ENCODE measurements around the gene PFN3. TPM values are rescaled to one million over a fixed set of nuclear protein-coding genes. Genes with fewer than 3 reads are reported as not detected.

The PFN3 gene
- total and polyA plus RNA-seq, 10 donors, result not detected

DNA sequence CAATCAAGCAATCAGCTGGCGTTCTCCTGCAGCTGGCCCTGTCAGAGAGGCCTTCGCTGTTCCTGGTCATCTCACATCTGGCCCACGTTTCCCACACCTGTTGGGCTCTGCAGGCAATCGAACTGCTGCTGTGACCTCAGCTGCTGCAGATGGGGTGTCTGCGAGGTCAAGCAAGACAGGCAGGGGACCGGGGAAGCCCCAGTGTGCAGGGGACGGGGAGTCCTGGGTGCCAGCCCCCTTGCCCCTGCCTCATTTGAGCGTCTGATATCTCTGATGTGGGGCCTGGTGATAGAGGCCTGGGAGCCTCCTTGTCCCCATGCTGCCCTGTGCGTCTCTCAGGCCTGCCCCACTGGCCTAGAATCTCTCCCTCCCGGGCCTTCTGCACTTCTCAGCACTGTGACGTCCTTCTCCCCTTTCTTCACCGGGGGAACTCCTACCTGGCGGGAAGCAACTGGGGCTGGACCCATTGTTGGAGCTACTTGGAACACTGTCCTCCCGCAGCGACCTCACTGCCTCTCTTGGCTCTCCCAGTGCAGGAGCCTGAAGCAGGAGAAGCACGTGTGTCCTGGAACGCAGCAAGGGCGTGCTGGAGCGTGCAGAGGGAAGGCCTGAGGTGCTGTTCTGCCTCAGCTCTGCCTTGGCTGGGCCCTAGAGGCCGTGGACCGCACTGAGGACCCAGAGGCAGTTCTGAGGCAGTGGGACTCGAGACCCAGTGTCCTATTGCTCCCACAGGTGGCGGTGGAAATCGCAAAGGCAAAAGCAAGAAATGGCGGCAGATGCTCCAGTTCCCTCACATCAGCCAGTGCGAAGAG, 29.9 kb upstream of the PFN3 start:
- intact Hi-C loops (cut with DNase I; ENCODE audit: low total_unique reads), result no loop called here
- TF ChIP-seq POLR2A (IDR thresholded peaks at IDR 0.05) (no peak), POLR2AphosphoS5 (IDR thresholded peaks at IDR 0.05) (peak; percentile 39 to 72 (median 60))
- TF ChIP-seq, protein P1, sequence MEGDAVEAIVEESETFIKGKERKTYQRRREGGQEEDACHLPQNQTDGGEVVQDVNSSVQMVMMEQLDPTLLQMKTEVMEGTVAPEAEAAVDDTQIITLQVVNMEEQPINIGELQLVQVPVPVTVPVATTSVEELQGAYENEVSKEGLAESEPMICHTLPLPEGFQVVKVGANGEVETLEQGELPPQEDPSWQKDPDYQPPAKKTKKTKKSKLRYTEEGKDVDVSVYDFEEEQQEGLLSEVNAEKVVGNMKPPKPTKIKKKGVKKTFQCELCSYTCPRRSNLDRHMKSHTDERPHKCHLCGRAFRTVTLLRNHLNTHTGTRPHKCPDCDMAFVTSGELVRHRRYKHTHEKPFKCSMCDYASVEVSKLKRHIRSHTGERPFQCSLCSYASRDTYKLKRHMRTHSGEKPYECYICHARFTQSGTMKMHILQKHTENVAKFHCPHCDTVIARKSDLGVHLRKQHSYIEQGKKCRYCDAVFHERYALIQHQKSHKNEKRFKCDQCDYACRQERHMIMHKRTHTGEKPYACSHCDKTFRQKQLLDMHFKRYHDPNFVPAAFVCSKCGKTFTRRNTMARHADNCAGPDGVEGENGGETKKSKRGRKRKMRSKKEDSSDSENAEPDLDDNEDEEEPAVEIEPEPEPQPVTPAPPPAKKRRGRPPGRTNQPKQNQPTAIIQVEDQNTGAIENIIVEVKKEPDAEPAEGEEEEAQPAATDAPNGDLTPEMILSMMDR (IDR thresholded peaks at IDR 0.05 in 8 of 11, conservative IDR thresholded peaks at IDR 0.05 in 3 of 11), result no peak
- peak overlapping the region in 5 of 8 donors; percentile 14 to 90 (median 79) for H3K4me3 ChIP-seq
- H3K9me3 ChIP-seq, result no peaks in the 10 kb centered on the region
- H3K27me3 ChIP-seq (replicated peaks in 1 of 7), result no peaks in the 10 kb centered on the region
- peak overlapping the region; percentile 92 to 99 (median 98) for H3K27ac ChIP-seq
- WGBS, 5 donors, result 68 to 70% (median 69%) methylated on average over 17 to 26 of the region's 26 CpGs
- DNase-seq, result peak; percentile 85
- H3K4me1 ChIP-seq, result peaks cover 64 to 92% (median 85%) of the 10 kb centered on the region in 6 donors
- peaks cover 0 to 58% (median 44%) of the 10 kb centered on the region in 6 donors for H3K36me3 ChIP-seq

DNA sequence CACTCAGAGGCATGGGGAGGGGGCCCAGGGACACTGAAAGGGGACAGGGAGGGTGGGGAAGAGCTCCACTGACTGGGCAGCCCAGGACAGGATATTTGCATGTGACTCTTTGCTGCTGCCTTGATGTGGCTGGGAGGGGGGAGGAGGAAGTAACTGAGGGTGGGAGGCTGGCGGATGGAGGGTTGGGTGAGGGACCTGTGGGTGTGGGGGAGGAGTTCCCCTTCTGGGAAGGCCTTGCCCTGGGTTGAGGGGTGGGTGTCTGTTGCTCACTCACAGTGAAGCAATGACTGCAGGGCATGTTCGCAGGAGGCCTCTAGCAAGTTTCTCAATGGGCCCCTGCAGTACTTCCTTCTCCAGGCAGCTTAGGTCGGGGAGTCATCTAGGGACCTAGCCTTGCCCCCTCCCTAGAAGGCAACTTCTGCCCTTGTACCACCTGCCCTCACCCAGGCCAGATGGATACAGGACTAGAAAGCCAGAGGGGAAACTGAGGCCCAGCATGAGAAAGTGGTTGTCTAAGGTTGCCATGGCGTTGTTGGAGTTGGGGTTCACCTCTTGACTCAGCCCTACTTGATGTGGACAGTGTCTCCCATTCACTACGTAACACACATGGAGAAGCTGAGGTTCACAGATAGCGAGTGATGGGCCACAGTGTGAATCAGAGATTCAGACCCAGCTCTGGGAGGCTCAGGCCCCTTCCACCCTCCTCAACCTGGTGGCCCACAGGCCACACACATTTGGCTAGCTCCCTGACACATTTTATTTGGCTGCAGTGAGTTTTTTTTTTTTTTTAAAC, 29.0 kb upstream of the PFN3 start:
- Histone ChIP-seq H3K4me1 (peaks cover 66 to 91% (median 85%) of the 10 kb centered on the region in 6 donors), H3K4me3 (peak overlapping the region in 7 of 8 donors; percentile 58 to 90 (median 79)), H3K36me3 (peaks cover 0 to 49% (median 35%) of the 10 kb centered on the region in 6 donors), H3K27ac (peak overlapping the region; percentile 92 to 99 (median 98)), H3K9me3 (no peaks in the 10 kb centered on the region), H3K27me3 (replicated peaks in 1 of 7) (no peaks in the 10 kb centered on the region)
- DNase-seq, result peak; percentile 96
- TF ChIP-seq, protein P1 (IDR thresholded peaks at IDR 0.05 in 8 of 11, conservative IDR thresholded peaks at IDR 0.05 in 3 of 11), result peak in 2 of 11 experiments; percentile 13 to 26
- TF ChIP-seq POLR2AphosphoS5 (IDR thresholded peaks at IDR 0.05), result peak; percentile 76 to 83 (median 83)
- TF ChIP-seq POLR2A (IDR thresholded peaks at IDR 0.05), result peak in 1 of 3 donors; percentile 46
- WGBS, 5 donors, result 32 to 40% (median 35%) methylated on average over 5 to 6 of the region's 6 CpGs
- intact Hi-C loops (cut with DNase I; ENCODE audit: low total_unique reads), result no loop called here

DNA sequence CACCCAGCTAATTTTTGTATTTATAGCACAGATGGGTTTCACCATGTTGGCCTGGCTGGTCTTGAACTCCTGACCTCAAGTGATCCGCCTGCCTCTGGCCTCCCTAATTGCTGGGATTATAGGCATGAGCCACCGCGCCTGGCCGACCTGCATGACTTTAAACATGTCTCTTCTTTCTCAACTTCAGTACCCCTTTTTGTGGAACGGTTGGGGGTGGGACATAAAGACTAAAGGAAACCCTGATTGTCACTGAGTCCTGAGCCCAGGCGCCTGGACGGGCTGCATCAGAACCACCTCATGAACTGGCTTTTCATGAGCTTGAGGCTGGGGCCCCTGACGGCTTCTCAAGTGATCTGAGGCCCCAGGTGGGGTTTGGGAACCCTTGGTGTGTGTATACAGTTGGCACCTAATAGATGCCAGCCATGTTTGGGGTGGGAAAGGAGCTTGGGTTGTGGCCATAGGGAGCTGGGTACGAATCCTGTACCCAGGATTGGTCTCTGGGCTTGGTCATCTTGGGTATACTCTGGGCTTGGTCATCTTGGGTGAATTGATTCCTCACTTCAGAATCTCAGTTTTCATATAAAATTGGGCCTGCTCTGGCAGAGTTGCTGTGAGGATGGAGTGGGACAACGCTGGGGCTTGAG, 28.2 kb upstream of the PFN3 start:
- intact Hi-C loops (cut with DNase I; ENCODE audit: low total_unique reads), result no loop called here
- WGBS, 5 donors, result 31 to 66% (median 49%) methylated on average over 9 to 10 of the region's 10 CpGs

More for the DNA sequence above, 28.2 kb upstream of the PFN3 start:
- Histone ChIP-seq H3K36me3 (peaks cover 0 to 42% (median 28%) of the 10 kb centered on the region in 6 donors), H3K27me3 (replicated peaks in 1 of 7) (no peaks in the 10 kb centered on the region), H3K4me3 (peak overlapping the region; percentile 58 to 90 (median 78)), H3K27ac (peak overlapping the region; percentile 92 to 99 (median 98)), H3K9me3 (no peaks in the 10 kb centered on the region), H3K4me1 (peaks cover 66 to 83% (median 77%) of the 10 kb centered on the region in 6 donors)
- TF ChIP-seq POLR2A (IDR thresholded peaks at IDR 0.05), result no peak
- TF ChIP-seq, protein P1 (IDR thresholded peaks at IDR 0.05 in 8 of 11, conservative IDR thresholded peaks at IDR 0.05 in 3 of 11), result no peak
- DNase-seq, result peak; percentile 82

Measured in spleen (tissue), 11 donors.